Measurements from ENCODE around the gene ERMP1.

The ERMP1 gene

GRCh38 chr9:5852987-5853386, 20.1 kb upstream of the ERMP1 start:
- DNase-seq, result no peak

- DNase-seq, result no peak
Observed at GRCh38 chr9:5851445-5851844, 18.5 kb upstream of the ERMP1 start.

- DNase-seq, result no peak
Observed at GRCh38 chr9:5850724-5851122, 17.8 kb upstream of the ERMP1 start.

- DNase-seq, result no peak
Observed at GRCh38 chr9:5848372-5848882, 15.5 kb upstream of the ERMP1 start.

- DNase-seq, result no peak
Observed at GRCh38 chr9:5846501-5846921, 13.6 kb upstream of the ERMP1 start.

- DNase-seq, result no peak
Observed at GRCh38 chr9:5846096-5846495, 13.2 kb upstream of the ERMP1 start.

GRCh38 chr9:5845157-5845531, 12.2 kb upstream of the ERMP1 start:
- DNase-seq, result no peak

GRCh38 chr9:5843794-5844471, 11.0 kb upstream of the ERMP1 start:
- no peak for DNase-seq

- no peak for DNase-seq
Observed at GRCh38 chr9:5842929-5843793, 10.2 kb upstream of the ERMP1 start.

- no peak for DNase-seq
Observed at GRCh38 chr9:5841771-5842573, 9.1 kb upstream of the ERMP1 start.

GRCh38 chr9:5840788-5841187, 7.9 kb upstream of the ERMP1 start:
- no peak for DNase-seq

GRCh38 chr9:5839572-5839902, 6.6 kb upstream of the ERMP1 start:
- no peak for DNase-seq

GRCh38 chr9:5838884-5839571, 6.1 kb upstream of the ERMP1 start:
- DNase-seq, result no peak

- no peak for DNase-seq
Observed at GRCh38 chr9:5835808-5836207, 2.9 kb upstream of the ERMP1 start.

- DNase-seq, result no peak
Observed at GRCh38 chr9:5834214-5834613, 1.3 kb upstream of the ERMP1 start.

GRCh38 chr9:5832071-5832537, 813 bp downstream of the ERMP1 start:
- DNase-seq, result no peak

- DNase-seq, result no peak
Observed at GRCh38 chr9:5825895-5826622, 6.9 kb downstream of the ERMP1 start.

- no peak for DNase-seq
Observed at GRCh38 chr9:5825223-5825622, 7.7 kb downstream of the ERMP1 start.

- no peak for DNase-seq
Observed at GRCh38 chr9:5820425-5820824, 12.5 kb downstream of the ERMP1 start.

- DNase-seq, result no peak
Observed at GRCh38 chr9:5819174-5819573, 13.7 kb downstream of the ERMP1 start.

GRCh38 chr9:5818424-5819142, 14.3 kb downstream of the ERMP1 start:
- DNase-seq, result no peak

All from DMS 273 treated with DMSO at 0.1 percent for 48 hours (cell line).